Neutrophil (primary cell): ENCODE measurements around the gene LRRC58.

Experiments used
- H3K27ac ChIP-seq: fragments of 200-600 bp; sonication (generic); 2 replicates; pipeline ENCODE4 v1.5.1; 2016; ENCODE audit warnings: mild to moderate bottlenecking, moderate library complexity
- H3K27me3 ChIP-seq: fragments of 200-600 bp; sonication (generic); 2 replicates; pipeline ENCODE4 v1.6.0; 2016; ENCODE audit warnings: mild to moderate bottlenecking
- H3K36me3 ChIP-seq: fragments of 200-600 bp; sonication (generic); 2 replicates; pipeline ENCODE4 v1.5.1; 2017
- H3K4me1 ChIP-seq, 2 experiments: fragments of 200-600 bp in 1 of 2; sonication (generic) in 1 of 2; 1 replicate in 1 of 2; 2 replicates in 1 of 2; pipeline versions ENCODE4 v1.5.1 to v1.6.1; 2013 to 2016; ENCODE audit warnings: low read depth in 1 of 2, low read length in 1 of 2, mild to moderate bottlenecking in 1 of 2, moderate library complexity in 1 of 2; ENCODE audit not compliant: control insufficient read depth in 1 of 2, insufficient read depth in 1 of 2
- H3K4me3 ChIP-seq, 2 experiments: fragments of 200-600 bp in 1 of 2; sonication (generic) in 1 of 2; 1 replicate in 1 of 2; 2 replicates in 1 of 2; pipeline ENCODE4 v1.5.1; 2013 to 2016; ENCODE audit warnings: low read depth in 1 of 2, low read length in 1 of 2, mild to moderate bottlenecking in 1 of 2, moderate library complexity in 1 of 2
- H3K9me3 ChIP-seq: fragments of 200-600 bp; sonication (generic); 2 replicates; pipeline ENCODE4 v1.5.1; 2016
- CTCF ChIP-seq: fragments of 200-600 bp; sonication (generic); IDR thresholded peaks from 2 replicates; pipeline ENCODE4 v1.5.1; 2016; ENCODE audit warnings: antibody characterized with exemption

LRRC58 gene

GRCh38 chr3:120284747-120285507 lies 64.2 kb downstream of the LRRC58 start, which contains the start of gene GPR156:
GPR156 (minus strand) TSS chr3:120285222; CDS start chr3:120244098, 41,124 bp downstream.
- no peaks in the 10 kb centered on the region for H3K9me3 ChIP-seq
- H3K27me3 ChIP-seq = peaks cover 82% of the 10 kb centered on the region
- no peak within 1 kb of the TSS for H3K27ac ChIP-seq
- TF ChIP-seq CTCF = no peak
- H3K4me1 ChIP-seq = peaks cover 0 to 4% of the 10 kb centered on the region in 2 experiments
- no peaks in the 10 kb centered on the region for H3K36me3 ChIP-seq
- H3K4me3 ChIP-seq = no peak within 1 kb of the TSS

- H3K27me3 ChIP-seq = peaks cover 72% of the 10 kb centered on the region
- no peaks in the 10 kb centered on the region for H3K36me3 ChIP-seq
- no peak for TF ChIP-seq CTCF
Observed at GRCh38 chr3:120281261-120281660, 67.9 kb downstream of the LRRC58 start.

GRCh38 chr3:120280566-120280965 lies 68.6 kb downstream of the LRRC58 start:
- H3K36me3 ChIP-seq = no peaks in the 10 kb centered on the region
- H3K27ac ChIP-seq = no peak overlapping the region
- TF ChIP-seq CTCF = no peak
- H3K27me3 ChIP-seq = peaks cover 65% of the 10 kb centered on the region
- peaks cover 0 to 4% of the 10 kb centered on the region in 2 experiments for H3K4me1 ChIP-seq
- H3K9me3 ChIP-seq = no peaks in the 10 kb centered on the region
- no peak overlapping the region for H3K4me3 ChIP-seq

More at GRCh38 chr3:120281261-120281660, 67.9 kb downstream of the LRRC58 start:
- Histone ChIP-seq H3K4me1 (peaks cover 0 to 4% of the 10 kb centered on the region in 2 experiments), H3K9me3 (no peaks in the 10 kb centered on the region), H3K27ac (no peak overlapping the region), H3K4me3 (no peak overlapping the region)

GRCh38 chr3:120280026-120280425 lies 69.1 kb downstream of the LRRC58 start:
- Histone ChIP-seq H3K27me3 (peaks cover 59% of the 10 kb centered on the region), H3K4me1 (peaks cover 0 to 4% of the 10 kb centered on the region in 2 experiments), H3K36me3 (no peaks in the 10 kb centered on the region), H3K27ac (no peak overlapping the region), H3K4me3 (no peak overlapping the region), H3K9me3 (no peaks in the 10 kb centered on the region)
- TF ChIP-seq CTCF = no peak

GRCh38 chr3:120276767-120277166 lies 72.4 kb downstream of the LRRC58 start:
- no peaks in the 10 kb centered on the region for H3K36me3 ChIP-seq
- no peak for TF ChIP-seq CTCF
- H3K27ac ChIP-seq = no peak overlapping the region
- no peak overlapping the region for H3K4me3 ChIP-seq
- H3K27me3 ChIP-seq = peaks cover 37% of the 10 kb centered on the region
- H3K4me1 ChIP-seq = no peaks in the 10 kb centered on the region
- H3K9me3 ChIP-seq = no peaks in the 10 kb centered on the region
